VCaP (cell line): ENCODE results near the gene KCNK4.

Experiments used
- H3K27ac ChIP-seq: fragments of 450-650 bp; 2 replicates; pipeline ENCODE4 v1.5.1; 2017
- CTCF ChIP-seq: fragments of 450-650 bp; conservative IDR thresholded peaks from 2 replicates; pipeline ENCODE4 v1.5.1; 2017; ENCODE audit warnings: mild to moderate bottlenecking, moderate library complexity

KCNK4 gene

GRCh38 chr11:64255135-64256128 lies 35.7 kb upstream of the KCNK4 start:
- H3K27ac ChIP-seq, result no peak overlapping the region
- no peak for TF ChIP-seq CTCF

- no peak for TF ChIP-seq CTCF
- no peak overlapping the region for H3K27ac ChIP-seq
Observed at GRCh38 chr11:64256300-64256699, 34.8 kb upstream of the KCNK4 start.

GRCh38 chr11:64258356-64258755 lies 32.7 kb upstream of the KCNK4 start:
- TF ChIP-seq CTCF, result no peak
- H3K27ac ChIP-seq, result no peak overlapping the region

GRCh38 chr11:64258946-64259532 lies 32.1 kb upstream of the KCNK4 start:
- no peak overlapping the region for H3K27ac ChIP-seq
- no peak; the same call in 1 of the 2 replicates for TF ChIP-seq CTCF

- no peak for TF ChIP-seq CTCF
Observed at GRCh38 chr11:64259533-64260067, 31.5 kb upstream of the KCNK4 start.

GRCh38 chr11:64260147-64260708 lies 30.9 kb upstream of the KCNK4 start:
- no peak overlapping the region for H3K27ac ChIP-seq
- no peak for TF ChIP-seq CTCF

More at GRCh38 chr11:64259533-64260067, 31.5 kb upstream of the KCNK4 start:
- no peak overlapping the region for H3K27ac ChIP-seq

- no peak for TF ChIP-seq CTCF
- no peak overlapping the region for H3K27ac ChIP-seq
Observed at GRCh38 chr11:64261556-64262080, 29.5 kb upstream of the KCNK4 start.
